ENCODE data around the gene TTLL11. TPM values are rescaled to one million over a fixed set of nuclear protein-coding genes. Genes with fewer than 3 reads are reported as not detected.

The TTLL11 gene
- total RNA-seq, 4 donors from 2014 or later, result 9.1 to 14.6 (median 9.7) TPM

GRCh38 chr9:121949364-121949763 lies 143.7 kb downstream of the TTLL11 start:
- intact Hi-C loops (cut with DNase I; ENCODE audit: low total_unique reads), result no loop called here
- no peak for DNase-seq (ENCODE audit: low spot score in 2 of 2)
- 58 to 71% methylated on average over 4 of the region's 4 CpGs for WGBS, 2 donors
- no peak for TF ChIP-seq CTCF (IDR thresholded peaks at IDR 0.05)
- no peak for TF ChIP-seq POLR2A (IDR thresholded peaks at IDR 0.05)
- no peak overlapping the region for H3K4me3 ChIP-seq (ENCODE audit: low read depth, poor library complexity, severe bottlenecking)

DNA sequence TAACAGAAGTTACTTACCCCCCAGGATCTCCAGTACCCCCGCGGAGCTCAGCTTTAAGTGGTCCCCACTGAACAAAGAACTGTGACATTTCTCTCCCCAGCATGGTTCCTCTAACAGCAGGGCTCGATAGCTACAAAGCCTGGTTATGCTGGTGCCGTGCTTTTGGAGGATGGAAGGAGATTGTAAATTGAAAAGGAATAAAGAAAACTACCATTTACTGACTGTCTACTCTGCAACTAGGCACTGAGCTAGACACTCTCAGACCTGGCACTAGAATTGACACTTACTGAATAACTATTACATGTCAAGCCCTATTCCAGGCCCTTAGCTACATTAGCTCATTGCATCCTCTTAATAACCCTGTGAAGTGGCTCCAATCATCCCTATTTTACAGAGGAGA lies 145.3 kb downstream of the TTLL11 start:
- 77 to 79% methylated on average over 4 of the region's 4 CpGs for whole genome bisulfite sequencing, 2 donors
- no peak for DNase-seq (ENCODE audit: low spot score in 2 of 2)
- intact Hi-C loops (cut with DNase I; ENCODE audit: low total_unique reads), result no loop called here

GRCh38 chr9:121946465-121946864 lies 146.6 kb downstream of the TTLL11 start:
- 78 to 87% methylated on average over 5 of the region's 5 CpGs for WGBS, 2 donors
- no peak overlapping the region for H3K4me3 ChIP-seq (ENCODE audit: low read depth, poor library complexity, severe bottlenecking)
- no peak for TF ChIP-seq CTCF (IDR thresholded peaks at IDR 0.05)
- TF ChIP-seq POLR2A (IDR thresholded peaks at IDR 0.05), result no peak
- intact Hi-C loops (cut with DNase I; ENCODE audit: low total_unique reads), result no loop called here
- no peak for DNase-seq (ENCODE audit: low spot score in 2 of 2)

More for the DNA sequence above, 145.3 kb downstream of the TTLL11 start:
- TF ChIP-seq CTCF (IDR thresholded peaks at IDR 0.05) (no peak), POLR2A (IDR thresholded peaks at IDR 0.05) (no peak)
- no peak overlapping the region for H3K4me3 ChIP-seq (ENCODE audit: low read depth, poor library complexity, severe bottlenecking)

DNA sequence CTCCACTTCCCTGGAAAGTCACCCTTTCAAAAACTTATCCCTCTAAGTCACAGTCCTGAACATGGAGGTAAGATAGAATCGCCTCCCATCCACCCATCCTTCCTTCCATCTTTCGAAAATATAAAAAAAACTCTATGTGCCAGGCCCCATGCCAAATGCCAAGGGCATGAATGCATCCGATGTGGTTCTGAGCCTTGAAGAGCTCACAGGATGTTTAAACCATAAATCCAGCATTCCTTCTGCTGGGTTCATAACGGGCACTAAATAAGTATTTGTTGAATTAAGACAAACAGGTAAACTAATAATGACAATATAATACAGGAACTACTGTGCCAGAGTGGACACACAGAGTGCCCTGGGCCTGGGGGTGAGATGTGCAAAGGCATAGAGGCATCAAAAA lies 147.3 kb downstream of the TTLL11 start:
- TF ChIP-seq CTCF (IDR thresholded peaks at IDR 0.05) (no peak), POLR2A (IDR thresholded peaks at IDR 0.05) (no peak)
- intact Hi-C loops (cut with DNase I; ENCODE audit: low total_unique reads), result no loop called here
- 66 to 81% methylated on average over 4 of the region's 4 CpGs for WGBS, 2 donors
- no peak for DNase-seq (ENCODE audit: low spot score in 2 of 2)
- H3K4me3 ChIP-seq (ENCODE audit: low read depth, poor library complexity, severe bottlenecking), result no peak overlapping the region

- no peak overlapping the region for H3K4me3 ChIP-seq (ENCODE audit: low read depth, poor library complexity, severe bottlenecking)
- DNase-seq (ENCODE audit: low spot score in 2 of 2), result no peak
- intact Hi-C loops (cut with DNase I; ENCODE audit: low total_unique reads), result no loop called here
- 79 to 90% methylated on average over 4 of the region's 4 CpGs for WGBS, 2 donors
- TF ChIP-seq CTCF (IDR thresholded peaks at IDR 0.05) (no peak), POLR2A (IDR thresholded peaks at IDR 0.05) (no peak)
Measured at GRCh38 chr9:121945281-121945680, 147.8 kb downstream of the TTLL11 start.

DNA sequence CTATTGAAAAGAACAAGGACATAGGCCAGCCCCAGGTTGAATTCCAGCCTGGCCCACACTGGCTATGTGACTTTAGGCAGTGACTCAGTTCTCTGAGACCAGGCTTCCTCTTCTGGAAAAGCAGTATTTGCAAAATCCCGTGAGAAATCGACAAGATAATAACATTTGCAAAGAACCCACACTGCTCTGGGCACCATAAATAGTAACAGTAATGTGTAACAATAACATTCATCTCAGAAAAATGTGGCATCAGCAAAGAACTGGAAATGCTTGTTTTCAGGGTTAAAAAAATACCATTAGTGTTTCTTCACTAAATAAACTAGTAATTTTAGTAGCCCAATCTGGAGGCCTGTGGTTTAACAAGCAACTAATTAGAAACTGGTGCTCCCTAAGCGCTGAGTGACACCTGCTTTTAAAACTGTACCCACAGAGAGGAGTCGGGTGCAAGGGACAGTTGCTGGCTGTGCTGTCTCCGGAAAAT lies 148.4 kb downstream of the TTLL11 start:
- TF ChIP-seq POLR2A (IDR thresholded peaks at IDR 0.05) (no peak), CTCF (IDR thresholded peaks at IDR 0.05) (no peak)
- intact Hi-C loops (cut with DNase I; ENCODE audit: low total_unique reads), result no loop called here
- 79% methylated on average over 5 of the region's 5 CpGs for WGBS, 2 donors
- DNase-seq (ENCODE audit: low spot score in 2 of 2), result no peak
- no peak overlapping the region for H3K4me3 ChIP-seq (ENCODE audit: low read depth, poor library complexity, severe bottlenecking)
